Activated T-cell treated with anti-CD3 and anti-CD28 coated beads, Interleukin-2, amount 50 U/mL, for 24 hours (primary cell): Measurements from ENCODE around the gene RETREG1.
"Not testable (repeated sequence)": the region's sequence is repeated elsewhere in the genome, so short reads cannot be mapped to it uniquely, and the experiment has no call there.

Source experiments
- DNase-seq: peaks from one replicate; pipeline ENCODE4 v3.0.0-alpha.2; 2020
- H3K27ac Mint-ChIP-seq: 2 replicates; pipeline ENCODE4 v1.8.0; 2020; ENCODE audit warnings: mild to moderate bottlenecking, mixed read lengths
- H3K27me3 Mint-ChIP-seq: 2 replicates; pipeline ENCODE4 v1.8.0; 2020; ENCODE audit warnings: mixed read lengths
- H3K36me3 Mint-ChIP-seq: 2 replicates; pipeline ENCODE4 v1.8.0; 2020; ENCODE audit warnings: low read depth, mixed read lengths
- H3K4me1 Mint-ChIP-seq: 2 replicates; pipeline ENCODE4 v1.8.0; 2020; ENCODE audit warnings: low read depth, mixed read lengths
- H3K4me3 Mint-ChIP-seq: 2 replicates; pipeline ENCODE4 v1.8.0; 2020; ENCODE audit warnings: mild to moderate bottlenecking, moderate library complexity, mixed read lengths
- H3K9me3 Mint-ChIP-seq: 2 replicates; pipeline ENCODE4 v1.8.0; 2020; ENCODE audit warnings: mixed read lengths

RETREG1 gene

GRCh38 chr5:16628376-16628775 is 11.6 kb upstream of the RETREG1 start:
- Mint-ChIP-seq H3K4me1 (peaks cover 55% of the 10 kb centered on the region), H3K9me3 (no peaks in the 10 kb centered on the region), H3K36me3 (no peaks in the 10 kb centered on the region), H3K27ac (no peak overlapping the region), H3K27me3 (no peaks in the 10 kb centered on the region), H3K4me3 (no peak overlapping the region)
- DNase-seq: no peak

GRCh38 chr5:16626696-16627264 is 10.0 kb upstream of the RETREG1 start:
- Mint-ChIP-seq H3K36me3 (no peaks in the 10 kb centered on the region), H3K27ac (peak overlapping the region; percentile 73), H3K4me3 (peak overlapping the region; percentile 21), H3K9me3 (no peaks in the 10 kb centered on the region), H3K27me3 (no peaks in the 10 kb centered on the region), H3K4me1 (peaks cover 55% of the 10 kb centered on the region)
- DNase-seq: peak; percentile 41

GRCh38 chr5:16625096-16625495 is 8.3 kb upstream of the RETREG1 start:
- Mint-ChIP-seq H3K27me3 (no peaks in the 10 kb centered on the region), H3K36me3 (no peaks in the 10 kb centered on the region), H3K4me1 (peaks cover 46% of the 10 kb centered on the region), H3K9me3 (no peaks in the 10 kb centered on the region), H3K27ac (no peak overlapping the region), H3K4me3 (no peak overlapping the region)
- no peak for DNase-seq

- no peak for DNase-seq
- H3K27me3 Mint-ChIP-seq: no peaks in the 10 kb centered on the region
- no peak overlapping the region for H3K27ac Mint-ChIP-seq
- H3K9me3 Mint-ChIP-seq: no peaks in the 10 kb centered on the region
- H3K4me1 Mint-ChIP-seq: peaks cover 21% of the 10 kb centered on the region
- H3K36me3 Mint-ChIP-seq: peaks cover 12% of the 10 kb centered on the region
- no peak overlapping the region for H3K4me3 Mint-ChIP-seq
These were observed 2.3 kb upstream of the RETREG1 start for GRCh38 chr5:16619136-16619535.

- Mint-ChIP-seq H3K9me3 (no peaks in the 10 kb centered on the region), H3K4me3 (no peak overlapping the region), H3K27me3 (no peaks in the 10 kb centered on the region), H3K36me3 (peaks cover 15% of the 10 kb centered on the region), H3K4me1 (peaks cover 28% of the 10 kb centered on the region), H3K27ac (no peak overlapping the region)
- DNase-seq: no peak
These were observed 1.5 kb upstream of the RETREG1 start for GRCh38 chr5:16618138-16618897.

GRCh38 chr5:16617274-16617968 is 624 bp upstream of the RETREG1 start:
- Mint-ChIP-seq H3K27me3 (no peaks in the 10 kb centered on the region), H3K27ac (no peak overlapping the region), H3K4me3 (no peak overlapping the region), H3K36me3 (peaks cover 17% of the 10 kb centered on the region), H3K9me3 (no peaks in the 10 kb centered on the region), H3K4me1 (peaks cover 36% of the 10 kb centered on the region)
- DNase-seq: peak; percentile 71

GRCh38 chr5:16615741-16616535 is 859 bp downstream of the RETREG1 start:
- H3K9me3 Mint-ChIP-seq: no peaks in the 10 kb centered on the region
- no peaks in the 10 kb centered on the region for H3K27me3 Mint-ChIP-seq
- peaks cover 23% of the 10 kb centered on the region for H3K36me3 Mint-ChIP-seq
- no peak for DNase-seq
- H3K4me3 Mint-ChIP-seq: no peak overlapping the region
- H3K27ac Mint-ChIP-seq: peak overlapping the region; percentile 92
- H3K4me1 Mint-ChIP-seq: peaks cover 50% of the 10 kb centered on the region

- Mint-ChIP-seq H3K27ac (peak overlapping the region; percentile 34), H3K9me3 (no peaks in the 10 kb centered on the region), H3K4me3 (no peak overlapping the region), H3K27me3 (no peaks in the 10 kb centered on the region), H3K36me3 (peaks cover 28% of the 10 kb centered on the region), H3K4me1 (peaks cover 75% of the 10 kb centered on the region)
- DNase-seq: no peak
These were observed 4.8 kb downstream of the RETREG1 start for GRCh38 chr5:16612007-16612406.

- H3K4me3 Mint-ChIP-seq, H3K27ac Mint-ChIP-seq, H3K27me3 Mint-ChIP-seq, DNase-seq, H3K9me3 Mint-ChIP-seq: not testable (repeated sequence)
- Mint-ChIP-seq H3K4me1 (peaks cover 81% of the 10 kb centered on the region), H3K36me3 (peaks cover 34% of the 10 kb centered on the region)
These were observed 5.9 kb downstream of the RETREG1 start for GRCh38 chr5:16610896-16611295.

GRCh38 chr5:16609412-16609811 is 7.4 kb downstream of the RETREG1 start:
- peaks cover 83% of the 10 kb centered on the region for H3K4me1 Mint-ChIP-seq
- H3K36me3 Mint-ChIP-seq: peaks cover 38% of the 10 kb centered on the region
- H3K4me3 Mint-ChIP-seq: no peak overlapping the region
- no peaks in the 10 kb centered on the region for H3K9me3 Mint-ChIP-seq
- no peaks in the 10 kb centered on the region for H3K27me3 Mint-ChIP-seq
- DNase-seq: no peak
- no peak overlapping the region for H3K27ac Mint-ChIP-seq

GRCh38 chr5:16606628-16607027 is 10.2 kb downstream of the RETREG1 start:
- DNase-seq: no peak
- Mint-ChIP-seq H3K4me3 (no peak overlapping the region), H3K4me1 (peaks cover 82% of the 10 kb centered on the region), H3K36me3 (peaks cover 52% of the 10 kb centered on the region), H3K27ac (no peak overlapping the region), H3K27me3 (no peaks in the 10 kb centered on the region), H3K9me3 (no peaks in the 10 kb centered on the region)

- no peak for DNase-seq
- Mint-ChIP-seq H3K27ac (no peak overlapping the region), H3K4me3 (no peak overlapping the region), H3K9me3 (no peaks in the 10 kb centered on the region), H3K4me1 (peaks cover 73% of the 10 kb centered on the region), H3K36me3 (peaks cover 60% of the 10 kb centered on the region), H3K27me3 (no peaks in the 10 kb centered on the region)
These were observed 13.1 kb downstream of the RETREG1 start for GRCh38 chr5:16603701-16604100.

GRCh38 chr5:16603295-16603694 is 13.5 kb downstream of the RETREG1 start:
- Mint-ChIP-seq H3K4me3 (no peak overlapping the region), H3K4me1 (peaks cover 73% of the 10 kb centered on the region)

GRCh38 chr5:16602182-16602581 is 14.6 kb downstream of the RETREG1 start:
- Mint-ChIP-seq H3K36me3 (peaks cover 73% of the 10 kb centered on the region), H3K9me3 (no peaks in the 10 kb centered on the region), H3K27me3 (no peaks in the 10 kb centered on the region), H3K4me3 (no peak overlapping the region), H3K27ac (no peak overlapping the region), H3K4me1 (peaks cover 78% of the 10 kb centered on the region)
- DNase-seq: no peak

More at GRCh38 chr5:16603295-16603694, 13.5 kb downstream of the RETREG1 start:
- peak overlapping the region; percentile 19 for H3K27ac Mint-ChIP-seq
- H3K9me3 Mint-ChIP-seq: no peaks in the 10 kb centered on the region
- no peaks in the 10 kb centered on the region for H3K27me3 Mint-ChIP-seq
- no peak for DNase-seq
- H3K36me3 Mint-ChIP-seq: peaks cover 64% of the 10 kb centered on the region
